Measurements from ENCODE around the gene PLD5. TPM values are rescaled to one million over a fixed set of nuclear protein-coding genes. Genes with fewer than 3 reads are reported as not detected.

The PLD5 gene
- total RNA-seq: not detected

DNA sequence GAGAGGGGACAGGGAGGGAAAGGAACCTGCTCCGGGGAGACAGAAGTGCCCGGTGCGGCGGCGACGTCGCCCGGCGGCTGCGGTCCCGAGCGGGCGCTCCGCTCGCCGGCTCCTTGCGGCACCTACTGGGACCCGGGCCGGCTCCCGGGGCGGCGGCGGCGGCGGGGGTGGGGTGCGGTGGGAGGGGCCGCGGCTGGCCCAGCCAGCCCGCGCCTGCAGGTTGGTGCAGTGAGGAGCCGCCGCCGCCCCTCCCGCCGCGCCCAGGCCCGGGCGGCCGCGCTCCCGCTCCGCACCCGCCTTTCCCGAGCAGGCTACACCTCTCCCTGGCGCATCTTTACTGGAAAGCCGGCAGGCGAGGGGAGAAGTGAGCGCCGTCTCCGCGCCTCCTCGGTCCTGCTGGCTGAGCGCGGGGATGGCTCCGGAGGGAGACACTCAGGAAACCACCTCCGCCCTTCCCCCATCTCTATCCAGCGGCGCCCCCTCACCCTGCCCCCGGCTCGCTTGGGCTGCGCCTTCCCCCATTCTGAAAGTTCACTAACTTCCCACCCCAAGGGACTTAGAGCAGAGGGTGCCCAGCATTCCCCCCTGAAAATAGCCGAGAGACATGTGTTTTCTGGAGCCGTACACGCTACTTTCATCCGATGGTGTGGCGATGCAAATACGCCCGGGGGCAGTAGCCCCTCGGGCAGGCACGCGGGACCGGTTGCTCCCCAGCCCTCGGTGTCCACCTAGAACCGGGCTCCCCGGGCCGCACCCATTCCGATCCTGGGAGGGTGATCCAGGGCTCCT is at the start of gene PLD5:
PLD5 (minus strand) TSS at position 127 of the 789 bp plus-strand sequence.

Measured in activated naive CD4-positive, alpha-beta T cell treated with anti-CD3 and anti-CD28 coated beads, Interleukin-2, amount 10 ng/mL, durations not matched to agents 5 hours and 36 hours (primary cell).